ENCODE data around the gene HEBP1.

HEBP1 gene

GRCh38 chr12:12999959-13000615 is at the start of gene HEBP1:
Gene HEBP1 (minus strand): TSS chr12:13000265. CDS start chr12:13000114, 151 bp downstream.
- no peaks in the 10 kb centered on the region for H3K9me3 ChIP-seq (replicated peaks in 1 of 11)
- peaks cover 10 to 34% (median 28%) of the 10 kb centered on the region in 11 experiments; a peak in 19 of 22 replicates for H3K27me3 ChIP-seq
- H3K27ac ChIP-seq = peak within 1 kb of the TSS; percentile 73 to 94 (median 83)
- peak within 1 kb of the TSS; percentile 90 to 100 (median 98) for H3K4me2 ChIP-seq
- peaks cover 21 to 75% (median 39%) of the 10 kb centered on the region in 10 experiments for H3K4me1 ChIP-seq
- peaks cover 0 to 11% (median 0%) of the 10 kb centered on the region in 11 experiments; a peak in 1 of 22 replicates for H4K20me1 ChIP-seq
- 0 out of 22 replicates have a peak, but pooled peaks cover 0 to 6% (median 0%) of the 10 kb centered on the region in 11 experiments for H3K36me3 ChIP-seq
- peak within 1 kb of the TSS; percentile 61 to 82 (median 76) for H3K4me3 ChIP-seq
- peak within 1 kb of the TSS; percentile 83 to 94 (median 87) for H3K9ac ChIP-seq
- TF ChIP-seq Cebpa-rat (IDR thresholded peaks at IDR 0.05) = no peak

GRCh38 chr12:13049816-13050215 is 49.8 kb upstream of the HEBP1 start:
- TF ChIP-seq Cebpa-rat (IDR thresholded peaks at IDR 0.05) = no peak
- Histone ChIP-seq H4K20me1 (no peaks in the 10 kb centered on the region), H3K27ac (no peak overlapping the region), H3K4me3 (no peak overlapping the region), H3K4me2 (no peak overlapping the region), H3K27me3 (no peaks in the 10 kb centered on the region), H3K36me3 (peaks cover 0 to 22% (median 4%) of the 10 kb centered on the region in 11 experiments; a peak in 8 of 22 replicates), H3K9ac (no peak overlapping the region), H3K9me3 (replicated peaks in 1 of 11) (peaks cover 31 to 48% (median 44%) of the 10 kb centered on the region in 11 experiments), H3K4me1 (peaks cover 10 to 27% (median 17%) of the 10 kb centered on the region in 10 experiments; a peak in 19 of 20 replicates)

- no peak overlapping the region for H3K4me2 ChIP-seq
- peaks cover 0 to 16% (median 0%) of the 10 kb centered on the region in 11 experiments; a peak in 3 of 22 replicates for H3K36me3 ChIP-seq
- no peak for TF ChIP-seq Cebpa-rat (IDR thresholded peaks at IDR 0.05)
- peaks cover 19 to 33% (median 24%) of the 10 kb centered on the region in 10 experiments for H3K4me1 ChIP-seq
- H3K4me3 ChIP-seq = no peak overlapping the region
- no peaks in the 10 kb centered on the region for H4K20me1 ChIP-seq
- H3K9ac ChIP-seq = no peak overlapping the region
- peaks cover 6 to 19% (median 16%) of the 10 kb centered on the region in 11 experiments; a peak in 20 of 22 replicates for H3K9me3 ChIP-seq (replicated peaks in 1 of 11)
- H3K27me3 ChIP-seq = no peaks in the 10 kb centered on the region
- no peak overlapping the region for H3K27ac ChIP-seq
Measured at GRCh38 chr12:13046964-13047363, 46.9 kb upstream of the HEBP1 start.

- H3K4me1 ChIP-seq = peaks cover 17 to 27% (median 22%) of the 10 kb centered on the region in 10 experiments
- H3K4me3 ChIP-seq = no peak overlapping the region; a peak in 1 of 20 replicates
- H3K9me3 ChIP-seq (replicated peaks in 1 of 11) = peaks cover 6 to 17% (median 14%) of the 10 kb centered on the region in 11 experiments; a peak in 19 of 22 replicates
- no peaks in the 10 kb centered on the region for H4K20me1 ChIP-seq
- no peak for TF ChIP-seq Cebpa-rat (IDR thresholded peaks at IDR 0.05)
- no peak overlapping the region for H3K27ac ChIP-seq
- H3K9ac ChIP-seq = no peak overlapping the region
- peak overlapping the region; percentile 18 to 97 (median 86); a peak in 15 of 22 replicates for H3K4me2 ChIP-seq
- H3K36me3 ChIP-seq = peaks cover 0 to 16% (median 0%) of the 10 kb centered on the region in 11 experiments; a peak in 3 of 22 replicates
- H3K27me3 ChIP-seq = no peaks in the 10 kb centered on the region
Measured at GRCh38 chr12:13045816-13046215, 45.8 kb upstream of the HEBP1 start.

DNA sequence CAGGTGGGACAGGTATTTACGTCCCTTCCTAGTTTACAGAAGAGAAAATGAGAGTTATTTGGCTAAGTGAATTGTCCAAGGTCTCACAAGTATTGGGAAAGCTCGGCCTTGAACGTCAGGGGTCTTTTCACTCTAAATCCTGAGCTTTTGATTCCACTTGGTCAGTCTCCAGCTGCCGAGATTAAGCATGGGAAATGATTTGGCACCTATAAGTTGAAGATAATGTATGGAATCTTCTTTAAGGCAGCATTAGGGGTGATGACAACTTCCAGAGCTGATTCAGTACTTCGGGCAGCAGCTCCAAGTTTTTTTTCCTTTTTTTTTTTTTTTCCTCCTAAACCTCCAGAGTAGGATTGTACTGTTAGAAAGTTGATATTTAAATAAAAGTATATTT is 44.8 kb upstream of the HEBP1 start:
- peak overlapping the region; percentile 83 to 99 (median 92) for H3K4me3 ChIP-seq
- peaks cover 17 to 33% (median 30%) of the 10 kb centered on the region in 10 experiments for H3K4me1 ChIP-seq
- H3K27ac ChIP-seq = peak overlapping the region in 9 of 11 experiments; percentile 64 to 82 (median 79); a peak in 14 of 22 replicates
- no peaks in the 10 kb centered on the region for H4K20me1 ChIP-seq
- H3K27me3 ChIP-seq = no peaks in the 10 kb centered on the region
- peak overlapping the region; percentile 74 to 97 (median 87) for H3K4me2 ChIP-seq
- H3K9ac ChIP-seq = peak overlapping the region; percentile 75 to 92 (median 84); a peak in 21 of 22 replicates
- H3K9me3 ChIP-seq (replicated peaks in 1 of 11) = peaks cover 6 to 17% (median 14%) of the 10 kb centered on the region in 11 experiments; a peak in 19 of 22 replicates
- H3K36me3 ChIP-seq = peaks cover 0 to 16% (median 0%) of the 10 kb centered on the region in 11 experiments; a peak in 3 of 22 replicates
- TF ChIP-seq Cebpa-rat (IDR thresholded peaks at IDR 0.05) = no peak

GRCh38 chr12:13044002-13044905 is 44.2 kb upstream of the HEBP1 start, which contains the start of gene FAM234B:
Gene FAM234B (plus strand): TSS chr12:13044381. CDS start chr12:13044404, 23 bp downstream.
- Histone ChIP-seq H3K9ac (peak within 1 kb of the TSS; percentile 75 to 92 (median 84)), H3K9me3 (replicated peaks in 1 of 11) (peaks cover 6 to 15% (median 13%) of the 10 kb centered on the region in 11 experiments; a peak in 19 of 22 replicates), H3K27me3 (no peaks in the 10 kb centered on the region), H4K20me1 (no peaks in the 10 kb centered on the region), H3K4me3 (peak within 1 kb of the TSS; percentile 83 to 99 (median 92)), H3K36me3 (peaks cover 0 to 16% (median 0%) of the 10 kb centered on the region in 11 experiments; a peak in 3 of 22 replicates), H3K4me1 (peaks cover 24 to 39% (median 36%) of the 10 kb centered on the region in 10 experiments), H3K4me2 (peak within 1 kb of the TSS; percentile 74 to 97 (median 87)), H3K27ac (peak within 1 kb of the TSS; percentile 55 to 82 (median 76))
- peak in 6 of 11 experiments; percentile 11 to 86 (median 50); a peak in 4 of 22 replicates for TF ChIP-seq Cebpa-rat (IDR thresholded peaks at IDR 0.05)

DNA sequence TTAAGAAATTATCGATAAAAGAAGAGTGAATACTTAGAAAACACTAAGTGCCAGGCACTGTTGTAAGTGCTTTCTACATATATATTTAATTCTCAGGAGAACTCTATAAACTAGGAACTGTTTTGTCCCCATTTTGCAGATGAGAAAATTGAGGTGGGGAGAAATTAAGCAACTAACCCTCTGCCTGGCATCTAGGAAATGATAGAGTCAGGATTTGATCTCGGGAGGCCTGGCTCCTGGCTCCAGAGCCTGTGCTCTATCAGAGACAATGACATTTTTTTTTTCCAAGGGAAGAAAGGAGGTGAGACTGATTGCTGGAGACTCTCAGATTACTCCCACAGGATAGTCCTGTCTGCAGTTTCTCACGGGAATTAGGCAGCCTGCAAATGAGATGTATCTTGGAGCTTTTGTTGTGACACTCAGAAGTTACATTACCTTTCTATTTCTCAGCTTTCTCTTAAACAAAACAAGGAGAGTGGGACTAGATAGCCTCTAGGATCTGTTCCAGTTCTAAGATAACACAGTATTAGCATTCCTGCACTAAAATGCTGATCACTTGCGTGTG is 42.7 kb upstream of the HEBP1 start:
- Histone ChIP-seq H3K27ac (no peak overlapping the region), H3K4me2 (no peak overlapping the region), H3K36me3 (0 out of 22 replicates have a peak, but pooled peaks cover 0 to 2% (median 0%) of the 10 kb centered on the region in 11 experiments), H4K20me1 (no peaks in the 10 kb centered on the region), H3K4me1 (peaks cover 26 to 47% (median 42%) of the 10 kb centered on the region in 10 experiments), H3K4me3 (no peak overlapping the region), H3K9ac (no peak overlapping the region), H3K27me3 (no peaks in the 10 kb centered on the region), H3K9me3 (replicated peaks in 1 of 11) (no peaks in the 10 kb centered on the region)
- no peak for TF ChIP-seq Cebpa-rat (IDR thresholded peaks at IDR 0.05)

- no peak overlapping the region for H3K4me2 ChIP-seq
- H3K27ac ChIP-seq = no peak overlapping the region
- no peaks in the 10 kb centered on the region for H3K36me3 ChIP-seq
Measured at GRCh38 chr12:13041224-13041623, 41.2 kb upstream of the HEBP1 start.

More at GRCh38 chr12:13041224-13041623, 41.2 kb upstream of the HEBP1 start:
- Histone ChIP-seq H3K27me3 (no peaks in the 10 kb centered on the region), H3K4me3 (no peak overlapping the region), H3K4me1 (peaks cover 26 to 46% (median 42%) of the 10 kb centered on the region in 10 experiments), H3K9ac (no peak overlapping the region), H4K20me1 (no peaks in the 10 kb centered on the region), H3K9me3 (replicated peaks in 1 of 11) (no peaks in the 10 kb centered on the region)
- no peak for TF ChIP-seq Cebpa-rat (IDR thresholded peaks at IDR 0.05)

Data from BLaER1 treated with 17β-estradiol and CSF1 and Interleukin-3, amounts not matched to agents 10 nM and 100 nM (cell line).